Measurements from ENCODE around the gene ZEB2.

The ZEB2 gene

GRCh38 chr2:144505245-144505831 is 14.6 kb downstream of the ZEB2 start:
- TF ChIP-seq POLR2AphosphoS5 (IDR thresholded peaks at IDR 0.05; ENCODE audit: low read depth) (no peak), CTCF (IDR thresholded peaks at IDR 0.05; ENCODE audit: insufficient read depth, low read length) (no peak), SPI1 (IDR thresholded peaks at IDR 0.05; ENCODE audit: borderline replicate concordance, low read depth) (no peak), GABPA (IDR thresholded peaks at IDR 0.05; ENCODE audit: low read depth) (no peak), REST (IDR thresholded peaks at IDR 0.05; ENCODE audit: insufficient replicate concordance, low read depth) (no peak)
- Histone ChIP-seq H3K27ac (replicated peaks) (no peak overlapping the region), H3K27me3 (ENCODE audit: insufficient read depth, poor library complexity, severe bottlenecking) (no peaks in the 10 kb centered on the region), H3K4me3 (replicated peaks; ENCODE audit: insufficient read depth, low read length) (no peak overlapping the region)
- DNase-seq (ENCODE audit: low read depth in 1 of 2, low spot score in 1 of 2), result no peak

GRCh38 chr2:144504218-144504641 is 15.7 kb downstream of the ZEB2 start:
- Histone ChIP-seq H3K27ac (replicated peaks) (no peak overlapping the region), H3K27me3 (ENCODE audit: insufficient read depth, poor library complexity, severe bottlenecking) (no peaks in the 10 kb centered on the region), H3K4me3 (replicated peaks; ENCODE audit: insufficient read depth, low read length) (no peak overlapping the region)
- TF ChIP-seq POLR2AphosphoS5 (IDR thresholded peaks at IDR 0.05; ENCODE audit: low read depth), result no peak
- no peak for TF ChIP-seq GABPA (IDR thresholded peaks at IDR 0.05; ENCODE audit: low read depth)
- TF ChIP-seq SPI1 (IDR thresholded peaks at IDR 0.05; ENCODE audit: borderline replicate concordance, low read depth), result no peak
- no peak for TF ChIP-seq REST (IDR thresholded peaks at IDR 0.05; ENCODE audit: insufficient replicate concordance, low read depth)
- no peak for DNase-seq (ENCODE audit: low read depth in 1 of 2, low spot score in 1 of 2)

GRCh38 chr2:144503242-144503641 is 16.7 kb downstream of the ZEB2 start:
- no peaks in the 10 kb centered on the region for H3K27me3 ChIP-seq (ENCODE audit: insufficient read depth, poor library complexity, severe bottlenecking)
- H3K4me3 ChIP-seq (replicated peaks; ENCODE audit: insufficient read depth, low read length), result no peak overlapping the region
- TF ChIP-seq POLR2AphosphoS5 (IDR thresholded peaks at IDR 0.05; ENCODE audit: low read depth) (0 out of 2 replicates have a peak, but pooled peaks have one; percentile 21), SPI1 (IDR thresholded peaks at IDR 0.05; ENCODE audit: borderline replicate concordance, low read depth) (no peak), REST (IDR thresholded peaks at IDR 0.05; ENCODE audit: insufficient replicate concordance, low read depth) (no peak)
- DNase-seq (ENCODE audit: low read depth in 1 of 2, low spot score in 1 of 2), result no peak
- H3K27ac ChIP-seq (replicated peaks), result no peak overlapping the region

- no peaks in the 10 kb centered on the region for H3K27me3 ChIP-seq (ENCODE audit: insufficient read depth, poor library complexity, severe bottlenecking)
- no peak for TF ChIP-seq POLR2AphosphoS5 (IDR thresholded peaks at IDR 0.05; ENCODE audit: low read depth)
- TF ChIP-seq SPI1 (IDR thresholded peaks at IDR 0.05; ENCODE audit: borderline replicate concordance, low read depth), result no peak
- no peak for TF ChIP-seq REST (IDR thresholded peaks at IDR 0.05; ENCODE audit: insufficient replicate concordance, low read depth)
- TF ChIP-seq GABPA (IDR thresholded peaks at IDR 0.05; ENCODE audit: low read depth), result no peak
- TF ChIP-seq CTCF (IDR thresholded peaks at IDR 0.05; ENCODE audit: insufficient read depth, low read length), result no peak
- H3K4me3 ChIP-seq (replicated peaks; ENCODE audit: insufficient read depth, low read length), result no peak overlapping the region
- DNase-seq (ENCODE audit: low read depth in 1 of 2, low spot score in 1 of 2), result no peak
- no peak overlapping the region for H3K27ac ChIP-seq (replicated peaks)
Observed at GRCh38 chr2:144502369-144502768, 17.6 kb downstream of the ZEB2 start.

Data from HL-60 (cell line).